Ishikawa (cell line): ENCODE measurements around the gene COPS7B.

Experiments
- CEBPB ChIP-seq: IDR thresholded peaks from 2 replicates; pipeline ENCODE4 v1.6.1; 2012
- CREB1 ChIP-seq: IDR thresholded peaks from 2 replicates; pipeline ENCODE4 v1.6.1; 2012; ENCODE audit warnings: low read depth
- EGR1 ChIP-seq: IDR thresholded peaks from 2 replicates; pipeline ENCODE4 v1.6.1; 2012
- EP300 ChIP-seq: IDR thresholded peaks from 2 replicates; pipeline ENCODE4 v1.6.1; 2012; ENCODE audit warnings: borderline replicate concordance
- FOXM1 ChIP-seq: IDR thresholded peaks from 2 replicates; pipeline ENCODE4 v1.6.1; 2012; ENCODE audit warnings: low read depth, borderline replicate concordance
- MAX ChIP-seq: IDR thresholded peaks from 2 replicates; pipeline ENCODE4 v1.6.1; 2012
- NFIC ChIP-seq: IDR thresholded peaks from 2 replicates; pipeline ENCODE4 v1.6.1; 2012
- RAD21 ChIP-seq: IDR thresholded peaks from 2 replicates; pipeline ENCODE4 v1.6.1; 2012; ENCODE audit warnings: low read depth
- REST ChIP-seq: IDR thresholded peaks from 2 replicates; pipeline ENCODE4 v1.6.1; 2012; ENCODE audit warnings: low read depth, mild to moderate bottlenecking
- TAF1 ChIP-seq: IDR thresholded peaks from 2 replicates; pipeline ENCODE4 v1.6.1; 2012; ENCODE audit warnings: low read depth, mild to moderate bottlenecking
- TCF12 ChIP-seq: IDR thresholded peaks from 2 replicates; pipeline ENCODE4 v1.6.1; 2012; ENCODE audit warnings: low read depth
- TEAD4 ChIP-seq: IDR thresholded peaks from 2 replicates; pipeline ENCODE4 v1.6.1; 2012
- USF1 ChIP-seq: IDR thresholded peaks from 2 replicates; pipeline ENCODE4 v1.6.1; 2012
- YY1 ChIP-seq: IDR thresholded peaks from 2 replicates; pipeline ENCODE4 v1.6.1; 2012; ENCODE audit warnings: low read depth
- ZBTB7A ChIP-seq: IDR thresholded peaks from 2 replicates; pipeline ENCODE4 v1.6.1; 2012; ENCODE audit warnings: low read depth

The COPS7B gene

GRCh38 chr2:231807020-231807419, 20.8 kb downstream of the COPS7B start:
- TF ChIP-seq TCF12 (no peak), CREB1 (no peak), MAX (no peak)

- no peak for TF ChIP-seq EP300
- TF ChIP-seq YY1: no peak
- no peak for TF ChIP-seq TCF12
- TF ChIP-seq TAF1: no peak
- no peak for TF ChIP-seq ZBTB7A
- TF ChIP-seq RAD21: no peak
- no peak for TF ChIP-seq FOXM1
- no peak for TF ChIP-seq TEAD4
- TF ChIP-seq NFIC: no peak
- no peak for TF ChIP-seq CEBPB
- TF ChIP-seq USF1: no peak
- TF ChIP-seq MAX: no peak
Observed at GRCh38 chr2:231810905-231811304, 24.7 kb downstream of the COPS7B start.

- TF ChIP-seq EGR1 (no peak), TEAD4 (no peak), REST (no peak), TCF12 (no peak), MAX (no peak)
Observed at GRCh38 chr2:231816327-231817026, 30.2 kb downstream of the COPS7B start.

- TF ChIP-seq RAD21 (no peak), NFIC (no peak), MAX (no peak), EGR1 (no peak), USF1 (no peak), CEBPB (no peak), EP300 (no peak), TAF1 (no peak), FOXM1 (no peak), TEAD4 (no peak), CREB1 (no peak), YY1 (no peak), ZBTB7A (no peak), TCF12 (no peak), REST (no peak)
Observed at GRCh38 chr2:231819447-231820042, 33.3 kb downstream of the COPS7B start.

- TF ChIP-seq REST (no peak), CREB1 (no peak), NFIC (no peak), FOXM1 (no peak), CEBPB (no peak), ZBTB7A (no peak), TAF1 (no peak), USF1 (no peak), EGR1 (no peak), TEAD4 (no peak), RAD21 (no peak), YY1 (no peak)
Observed at GRCh38 chr2:231820786-231821303, 34.6 kb downstream of the COPS7B start.
